K562 (cell line): Measurements from ENCODE around the gene METTL8. TPM values are rescaled to one million over a fixed set of nuclear protein-coding genes. Genes with fewer than 3 reads are reported as not detected.

Experiments used
- CBX1 ChIP-seq: sonication (generic); IDR thresholded peaks from 2 replicates; pipeline ENCODE4 v1.6.1; 2016; ENCODE audit warnings: antibody characterized with exemption, low read depth, mild to moderate bottlenecking
- CREB1 ChIP-seq, 2 experiments: sonication (generic) in 1 of 2; formaldehyde crosslinking in 1 of 2; IDR thresholded peaks; 2 replicates each; pipeline versions ENCODE4 v1.6.1 to v1.8.0; 2012 to 2022; ENCODE audit warnings: inconsistent platforms in 1 of 2, mild to moderate bottlenecking in 1 of 2, missing genetic modification reagents in 1 of 2, moderate library complexity in 1 of 2
- CREM ChIP-seq: IDR thresholded peaks from 2 replicates; pipeline ENCODE4 v1.6.1; 2014; ENCODE audit warnings: antibody characterized with exemption, low read depth
- ELF1 ChIP-seq: fragments of 200-800 bp; sonication (Bioruptor generic); IDR thresholded peaks from 2 replicates; pipeline ENCODE4 v1.6.1; 2016; ENCODE audit warnings: missing genetic modification characterization, missing compliant biosample characterization
- HSF4 ChIP-seq: fragments of 250-450 bp; sonication (Bioruptor Pico); IDR thresholded peaks from 2 replicates; pipeline ENCODE4 v2.1.2; 2022; ENCODE audit warnings: mild to moderate bottlenecking, moderate library complexity, borderline replicate concordance
- JUND ChIP-seq, 2 experiments: IDR thresholded peaks; 2 replicates in 1 of 2; 3 replicates in 1 of 2; pipeline ENCODE4 v1.6.1; 2011; ENCODE audit warnings: borderline replicate concordance in 2 of 2, low read depth in 2 of 2, low read length in 2 of 2, improper control_type of control experiment in 1 of 2, missing biosample characterization in 1 of 2, missing genetic modification characterization in 1 of 2, missing genetic modification reagents in 1 of 2
- KDM2B ChIP-seq: fragments of 250-450 bp; sonication (Bioruptor Pico); IDR thresholded peaks from 2 replicates; pipeline ENCODE4 v1.8.0; 2021; ENCODE audit warnings: mild to moderate bottlenecking, moderate library complexity
- KLF1 ChIP-seq: fragments of 450-650 bp; IDR thresholded peaks from 2 replicates; pipeline ENCODE4 v1.6.1; 2016; ENCODE audit warnings: missing genetic modification characterization, missing compliant biosample characterization
- MAZ ChIP-seq, 2 experiments: fragments of 450-650 bp in 1 of 2; sonication (generic) in 1 of 2; formaldehyde crosslinking; IDR thresholded peaks in 1 of 2; conservative IDR thresholded peaks in 1 of 2; 2 replicates each; pipeline versions ENCODE4 v1.4.0 to v1.5.0; 2020; ENCODE audit warnings: mild to moderate bottlenecking in 1 of 2, missing genetic modification reagents in 1 of 2
- MBD2 ChIP-seq: sonication (generic); IDR thresholded peaks from 2 replicates; pipeline ENCODE4 v1.6.1; 2016; ENCODE audit warnings: low read depth, borderline replicate concordance
- NFIC ChIP-seq: fragments of 450-650 bp; IDR thresholded peaks from 2 replicates; pipeline ENCODE4 v1.6.1; 2017; ENCODE audit warnings: mild to moderate bottlenecking, inconsistent platforms
- NRF1 ChIP-seq, 2 experiments: fragments of 450-650 bp; IDR thresholded peaks in 1 of 2; conservative IDR thresholded peaks in 1 of 2; 2 replicates each; pipeline ENCODE4 v1.6.1; 2014; ENCODE audit warnings: mild to moderate bottlenecking in 2 of 2
- SMAD2 ChIP-seq: fragments of 150-350 bp; IDR thresholded peaks from 2 replicates; pipeline ENCODE4 v1.6.1; 2014; ENCODE audit warnings: low read depth, mild to moderate bottlenecking, low read length
- SUPT5H ChIP-seq: fragments of 450-650 bp; IDR thresholded peaks from 2 replicates; pipeline ENCODE4 v1.6.1; 2016
- TCF7L2 ChIP-seq: fragments of 150-350 bp; IDR thresholded peaks from 2 replicates; pipeline ENCODE4 v1.6.1; 2016; ENCODE audit warnings: low read depth, mild to moderate bottlenecking, low read length, moderate library complexity
- ZBTB17 ChIP-seq: fragments of 450-650 bp; formaldehyde crosslinking; IDR thresholded peaks from 2 replicates; pipeline ENCODE4 v1.4.0; 2020; ENCODE audit warnings: mild to moderate bottlenecking
- ZFP36 ChIP-seq: fragments of 150-350 bp; IDR thresholded peaks from 2 replicates; pipeline ENCODE4 v1.6.1; 2018; ENCODE audit warnings: low read length, low read depth; ENCODE audit not compliant: partially characterized antibody
- ZNF75A ChIP-seq: fragments of 450-650 bp; formaldehyde crosslinking; IDR thresholded peaks from 2 replicates; pipeline ENCODE4 v1.4.0; 2020; ENCODE audit warnings: mild to moderate bottlenecking
- polyA plus RNA-seq, 8 experiments: library from polyadenylated mRNA; depleted of rRNA in 4 of 8; stranded (reverse) in 5 of 8; unstranded in 3 of 8; fragments of >200 nt; fragmentation: Nextera tagmentation in 2 of 8; fragmentation: Illumina TruSeq in 1 of 8; extraction: Ambion mirVana in 2 of 8; extraction: Trizol in 1 of 8; gene quantifications; 2 replicates each; pipeline versions ENCODE4 v1.2.1 to v1.2.3, GENCODE V29; 2011 to 2014; ENCODE audit warnings: inconsistent platforms in 1 of 8, missing spikeins in 1 of 8
- total RNA-seq, 7 experiments: library from RNA; depleted of rRNA in 6 of 7; stranded (reverse); fragments of >200 nt in 6 of 7; fragmentation: Illumina TruSeq in 2 of 7; extraction: Trizol in 2 of 7; gene quantifications; 2 replicates each; pipeline versions ENCODE4 v1.2.1 to v1.2.3, GENCODE V29; 2011 to 2021; ENCODE audit warnings: low replicate concordance in 1 of 7
- TF ChIP-seq, protein P1 (sequence below): fragments of 450-650 bp; formaldehyde crosslinking; IDR thresholded peaks from 2 replicates; pipeline ENCODE4 v1.4.0; 2022; ENCODE audit warnings: mild to moderate bottlenecking, moderate library complexity
- TF ChIP-seq, protein P2 (sequence below): fragments of 450-650 bp; IDR thresholded peaks from 2 replicates; pipeline ENCODE4 v1.6.1; 2018; ENCODE audit not compliant: partially characterized antibody
- TF ChIP-seq, protein P3 (sequence below): fragments of 450-650 bp; formaldehyde crosslinking; IDR thresholded peaks from 2 replicates; pipeline ENCODE4 v1.4.0; 2020; ENCODE audit warnings: mild to moderate bottlenecking, moderate library complexity

Gene METTL8
- total and polyA plus RNA-seq, 9 of the 15 experiments (the other 6 are each of a cell fraction or from before 2014, with no cell fraction given): 12.9 to 52.6 (median 33.7) TPM

GRCh38 chr2:171434013-171434989, 511 bp upstream of the METTL8 start, which contains the start of gene DCAF17 (continued):
- TF ChIP-seq ZFP36 (no peak), JUND (IDR thresholded peaks at IDR 0.05; ENCODE audit: borderline replicate concordance, low read depth, low read length) (no peak; the same call in 1 of the 2 replicates), JUND (tag; IDR thresholded peaks at IDR 0.05; ENCODE audit: borderline replicate concordance, low read depth, low read length) (0 out of 3 replicates have a peak, but pooled peaks have one; percentile 34), NFIC (0 out of 2 replicates have a peak, but pooled peaks have one; percentile 8), NRF1 (conservative IDR thresholded peaks at IDR 0.05 in 1 of 2, IDR thresholded peaks at IDR 0.05 in 1 of 2) (peak; percentile 93 to 94), CREM (peak; percentile 81), CREB1 (IDR thresholded peaks at IDR 0.05) (peak; percentile 52), CREB1 (CRISPR knock-in tag; IDR thresholded peaks at IDR 0.05) (peak; percentile 87), MAZ (CRISPR knock-in tag; conservative IDR thresholded peaks at IDR 0.05 in 1 of 2, IDR thresholded peaks at IDR 0.05 in 1 of 2) (peak; percentile 82 to 92), KLF1 (tag) (peak; percentile 24), SMAD2 (no peak), MBD2 (peak; percentile 48), ZBTB17 (peak; percentile 76; the same call in 1 of the 2 replicates), ELF1 (peak; percentile 95), HSF4 (no peak), TCF7L2 (no peak), KDM2B (CRISPR knock-in tag) (0 out of 2 replicates have a peak, but pooled peaks have one; percentile 12), ZNF75A (CRISPR knock-in tag) (0 out of 2 replicates have a peak, but pooled peaks have one; percentile 47), CBX1 (peak; percentile 81), SUPT5H (peak; percentile 90)
- TF ChIP-seq, protein P1, sequence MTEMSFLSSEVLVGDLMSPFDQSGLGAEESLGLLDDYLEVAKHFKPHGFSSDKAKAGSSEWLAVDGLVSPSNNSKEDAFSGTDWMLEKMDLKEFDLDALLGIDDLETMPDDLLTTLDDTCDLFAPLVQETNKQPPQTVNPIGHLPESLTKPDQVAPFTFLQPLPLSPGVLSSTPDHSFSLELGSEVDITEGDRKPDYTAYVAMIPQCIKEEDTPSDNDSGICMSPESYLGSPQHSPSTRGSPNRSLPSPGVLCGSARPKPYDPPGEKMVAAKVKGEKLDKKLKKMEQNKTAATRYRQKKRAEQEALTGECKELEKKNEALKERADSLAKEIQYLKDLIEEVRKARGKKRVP: 0 out of 2 replicates have a peak, but pooled peaks have one; percentile 35
- TF ChIP-seq, protein P2, sequence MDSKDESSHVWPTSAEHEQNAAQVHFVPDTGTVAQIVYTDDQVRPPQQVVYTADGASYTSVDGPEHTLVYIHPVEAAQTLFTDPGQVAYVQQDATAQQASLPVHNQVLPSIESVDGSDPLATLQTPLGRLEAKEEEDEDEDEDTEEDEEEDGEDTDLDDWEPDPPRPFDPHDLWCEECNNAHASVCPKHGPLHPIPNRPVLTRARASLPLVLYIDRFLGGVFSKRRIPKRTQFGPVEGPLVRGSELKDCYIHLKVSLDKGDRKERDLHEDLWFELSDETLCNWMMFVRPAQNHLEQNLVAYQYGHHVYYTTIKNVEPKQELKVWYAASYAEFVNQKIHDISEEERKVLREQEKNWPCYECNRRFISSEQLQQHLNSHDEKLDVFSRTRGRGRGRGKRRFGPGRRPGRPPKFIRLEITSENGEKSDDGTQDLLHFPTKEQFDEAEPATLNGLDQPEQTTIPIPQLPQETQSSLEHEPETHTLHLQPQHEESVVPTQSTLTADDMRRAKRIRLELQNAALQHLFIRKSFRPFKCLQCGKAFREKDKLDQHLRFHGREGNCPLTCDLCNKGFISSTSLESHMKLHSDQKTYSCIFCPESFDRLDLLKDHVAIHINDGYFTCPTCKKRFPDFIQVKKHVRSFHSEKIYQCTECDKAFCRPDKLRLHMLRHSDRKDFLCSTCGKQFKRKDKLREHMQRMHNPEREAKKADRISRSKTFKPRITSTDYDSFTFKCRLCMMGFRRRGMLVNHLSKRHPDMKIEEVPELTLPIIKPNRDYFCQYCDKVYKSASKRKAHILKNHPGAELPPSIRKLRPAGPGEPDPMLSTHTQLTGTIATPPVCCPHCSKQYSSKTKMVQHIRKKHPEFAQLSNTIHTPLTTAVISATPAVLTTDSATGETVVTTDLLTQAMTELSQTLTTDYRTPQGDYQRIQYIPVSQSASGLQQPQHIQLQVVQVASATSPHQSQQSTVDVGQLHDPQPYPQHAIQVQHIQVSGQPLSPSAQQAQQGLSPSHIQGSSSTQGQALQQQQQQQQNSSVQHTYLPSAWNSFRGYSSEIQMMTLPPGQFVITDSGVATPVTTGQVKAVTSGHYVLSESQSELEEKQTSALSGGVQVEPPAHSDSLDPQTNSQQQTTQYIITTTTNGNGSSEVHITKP: no peak
- TF ChIP-seq, protein P3, sequence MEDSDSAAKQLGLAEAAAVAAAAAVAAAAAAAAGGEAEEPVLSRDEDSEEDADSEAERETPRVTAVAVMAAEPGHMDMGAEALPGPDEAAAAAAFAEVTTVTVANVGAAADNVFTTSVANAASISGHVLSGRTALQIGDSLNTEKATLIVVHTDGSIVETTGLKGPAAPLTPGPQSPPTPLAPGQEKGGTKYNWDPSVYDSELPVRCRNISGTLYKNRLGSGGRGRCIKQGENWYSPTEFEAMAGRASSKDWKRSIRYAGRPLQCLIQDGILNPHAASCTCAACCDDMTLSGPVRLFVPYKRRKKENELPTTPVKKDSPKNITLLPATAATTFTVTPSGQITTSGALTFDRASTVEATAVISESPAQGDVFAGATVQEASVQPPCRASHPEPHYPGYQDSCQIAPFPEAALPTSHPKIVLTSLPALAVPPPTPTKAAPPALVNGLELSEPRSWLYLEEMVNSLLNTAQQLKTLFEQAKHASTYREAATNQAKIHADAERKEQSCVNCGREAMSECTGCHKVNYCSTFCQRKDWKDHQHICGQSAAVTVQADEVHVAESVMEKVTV (CRISPR knock-in tag): no peak
